CD14-positive monocyte (primary cell): ENCODE measurements around the gene RFX1. TPM values are rescaled to one million over a fixed set of nuclear protein-coding genes. Genes with fewer than 3 reads are reported as not detected.
"Not testable (repeated sequence)": the region's sequence is repeated elsewhere in the genome, so short reads cannot be mapped to it uniquely, and the experiment has no call there.

ENCODE experiments used
- DNase-seq, 3 donors: peaks; one replicate each; pipeline ENCODE4 v3.0.0-alpha.2; 2011 to 2022
- H2AFZ ChIP-seq: 2 replicates; pipeline ENCODE4 v1.6.0; 2012; ENCODE audit warnings: mild to moderate bottlenecking, low read depth, low read length, inconsistent platforms; ENCODE audit not compliant: insufficient read depth, poor library complexity, severe bottlenecking
- H3K27ac ChIP-seq, 2 donors: 1 replicate in 1 of 2; 2 replicates in 1 of 2; pipeline ENCODE4 v1.5.1; 2012 to 2013; ENCODE audit warnings: low read length in 2 of 2, control low read depth in 1 of 2, inconsistent platforms in 1 of 2, low read depth in 1 of 2, mild to moderate bottlenecking in 1 of 2
- H3K27me3 ChIP-seq, 2 donors: one replicate each; pipeline versions ENCODE4 v1.6.0 to v1.6.1; 2011 to 2013; ENCODE audit warnings: low read length in 2 of 2; ENCODE audit not compliant: control insufficient read depth in 2 of 2, insufficient read depth in 2 of 2
- H3K36me3 ChIP-seq, 2 donors: replicated peaks in 1 of 2; 1 replicate in 1 of 2; 2 replicates in 1 of 2; pipeline versions ENCODE4 v1.5.1 to v1.6.1; 2012 to 2013; ENCODE audit warnings: low read length in 2 of 2, control low read depth in 1 of 2, inconsistent platforms in 1 of 2, mild to moderate bottlenecking in 1 of 2; ENCODE audit not compliant: insufficient read depth in 2 of 2, control insufficient read depth in 1 of 2
- H3K4me1 ChIP-seq, 2 donors: 1 replicate in 1 of 2; 2 replicates in 1 of 2; pipeline versions ENCODE4 v1.5.1 to v1.6.1; 2012 to 2013; ENCODE audit warnings: low read length in 2 of 2, control low read depth in 1 of 2, inconsistent platforms in 1 of 2, mild to moderate bottlenecking in 1 of 2, moderate library complexity in 1 of 2; ENCODE audit not compliant: insufficient read depth in 2 of 2, control insufficient read depth in 1 of 2
- H3K4me2 ChIP-seq: replicated peaks from 2 replicates; pipeline ENCODE3; 2012; ENCODE audit warnings: low read length, moderate library complexity, mild to moderate bottlenecking; ENCODE audit not compliant: poor library complexity, severe bottlenecking; ENCODE audit errors: extremely low read depth
- H3K4me3 ChIP-seq, 3 experiments: fragments of 200-600 bp in 1 of 3; sonication (generic) in 1 of 3; replicated peaks in 1 of 3; 1 replicate in 2 of 3; 2 replicates in 1 of 3; pipeline ENCODE4 v1.5.1; 2011 to 2013; ENCODE audit warnings: low read length in 3 of 3, mild to moderate bottlenecking in 3 of 3, control low read depth in 2 of 3, low read depth in 2 of 3, inconsistent platforms in 1 of 3, moderate library complexity in 1 of 3
- H3K79me2 ChIP-seq: 2 replicates; pipeline ENCODE4 v1.6.0; 2012; ENCODE audit warnings: mild to moderate bottlenecking, control low read depth, inconsistent platforms, low read length, moderate library complexity; ENCODE audit not compliant: insufficient read depth
- H3K9ac ChIP-seq: 2 replicates; pipeline ENCODE4 v1.6.0; 2017; ENCODE audit warnings: low read length, mild to moderate bottlenecking; ENCODE audit not compliant: insufficient read depth, poor library complexity, severe bottlenecking
- H3K9me3 ChIP-seq, 2 donors: replicated peaks in 1 of 2; 1 replicate in 1 of 2; 2 replicates in 1 of 2; pipeline versions ENCODE4 v1.5.1 to v1.6.1; 2012 to 2013; ENCODE audit warnings: low read length in 2 of 2, control low read depth in 1 of 2; ENCODE audit not compliant: control insufficient read depth in 1 of 2, insufficient read depth in 1 of 2
- H4K20me1 ChIP-seq: 2 replicates; pipeline ENCODE4 v1.6.0; 2012; ENCODE audit warnings: mild to moderate bottlenecking, low read length, control low read depth, moderate library complexity; ENCODE audit not compliant: insufficient read depth
- H3K27ac Mint-ChIP-seq, 7 donors: one replicate each; pipeline ENCODE4 v1.8.0; 2020; ENCODE audit warnings: mild to moderate bottlenecking in 7 of 7, mixed read lengths in 7 of 7, moderate library complexity in 6 of 7, inconsistent platforms in 2 of 7
- H3K27me3 Mint-ChIP-seq, 3 donors: one replicate each; pipeline ENCODE4 v1.8.0; 2021 to 2022; ENCODE audit warnings: low read depth in 3 of 3, mild to moderate bottlenecking in 3 of 3, mixed read lengths in 3 of 3, moderate library complexity in 3 of 3, inconsistent platforms in 1 of 3
- H3K36me3 Mint-ChIP-seq, 2 donors: one replicate each; pipeline ENCODE4 v1.8.0; 2020; ENCODE audit warnings: mixed read lengths in 2 of 2, inconsistent platforms in 1 of 2, mild to moderate bottlenecking in 1 of 2
- H3K4me1 Mint-ChIP-seq: one replicate; pipeline ENCODE4 v1.8.0; 2020; ENCODE audit warnings: mild to moderate bottlenecking, mixed read lengths
- H3K4me3 Mint-ChIP-seq, 2 donors: one replicate each; pipeline ENCODE4 v1.8.0; 2020; ENCODE audit warnings: mild to moderate bottlenecking in 2 of 2, mixed read lengths in 2 of 2, moderate library complexity in 1 of 2
- H3K9me3 Mint-ChIP-seq, 7 donors: one replicate each; pipeline ENCODE4 v1.8.0; 2020 to 2022; ENCODE audit warnings: mixed read lengths in 7 of 7, mild to moderate bottlenecking in 6 of 7, moderate library complexity in 6 of 7, inconsistent platforms in 2 of 7
- CTCF ChIP-seq: fragments of 200-600 bp; IDR thresholded peaks from one replicate; pipeline ENCODE4 v1.8.0; 2022; ENCODE audit warnings: antibody characterized with exemption, mild to moderate bottlenecking
- WGBS: methylation state at CpG from one replicate; pipeline ENCODE4 v1.1.5; 2013; ENCODE audit warnings: missing lambda C conversion rate; ENCODE audit not compliant: insufficient coverage; 5-methylcytosine and 5-hydroxymethylcytosine counted together
- intact Hi-C, 2 donors: fragments of 100-400 bp; cut with micrococcal nuclease; formaldehyde crosslinking; loops; one replicate each; pipeline versions ENCODE4 v1.15.0 to v1.15.1; 2023
- polyA plus RNA-seq, 3 donors: library from polyadenylated mRNA; depleted of rRNA in 1 of 3; unstranded in 2 of 3; stranded (reverse) in 1 of 3; fragments of 300-500 nt in 2 of 3; fragments of >200 nt in 1 of 3; fragmentation: Illumina TruSeq in 2 of 3; gene quantifications; 1 replicate in 2 of 3; 2 replicates in 1 of 3; pipeline ENCODE4 v1.2.3, GENCODE V29; 2012 to 2021

The RFX1 gene
- polyA plus RNA-seq, 3 donors = 0.89 to 12.8 (median 0.95) TPM

GRCh38 chr19:14042659-14043608 is 36.8 kb upstream of the RFX1 start:
- H2AFZ ChIP-seq, H3K9me3 Mint-ChIP-seq: not testable (repeated sequence)

More at GRCh38 chr19:14042659-14043608, 36.8 kb upstream of the RFX1 start:
- not testable (repeated sequence) for H3K4me1 ChIP-seq, H3K4me2 ChIP-seq, H3K9me3 ChIP-seq, H4K20me1 ChIP-seq, H3K27me3 Mint-ChIP-seq, H3K9ac ChIP-seq, H3K79me2 ChIP-seq, H3K27me3 ChIP-seq, H3K4me3 Mint-ChIP-seq, H3K4me3 ChIP-seq
- TF ChIP-seq CTCF = peak; percentile 55
- 30% methylated on average over 2 of the region's 19 CpGs for WGBS
- intact Hi-C loops = loop anchor here in 1 of 2 donors (10.0 kb wide), 1 partner anchor 158 kb away; no protein-coding TSS in a partner anchor
- DNase-seq = peak; percentile 54 to 68 (median 66)
- peaks cover 21% of the 10 kb centered on the region for H3K4me1 Mint-ChIP-seq
- H3K27ac ChIP-seq = peak overlapping the region; percentile 44 to 73
- peaks cover 66 to 87% of the 10 kb centered on the region in 2 donors for H3K36me3 ChIP-seq
- H3K36me3 Mint-ChIP-seq = peaks cover 69 to 97% of the 10 kb centered on the region in 2 donors
- peak overlapping the region; percentile 82 to 93 (median 86) for H3K27ac Mint-ChIP-seq
